Astrocyte (in vitro differentiated cells and primary cell): ENCODE data around the gene MAP3K21. TPM values are rescaled to one million over a fixed set of nuclear protein-coding genes. Genes with fewer than 3 reads are reported as not detected.

Source experiments
- DNase-seq: peaks from one replicate; pipeline ENCODE4 v3.0.0-alpha.2; 2010; ENCODE audit warnings: low read depth
- FAIRE-seq: peaks from 2 replicates; lab custom pipeline; 2011; peaks lifted over from hg19 to GRCh38; lab: Jason Lieb, UNC
- H2AFZ ChIP-seq: 2 replicates; pipeline ENCODE4 v1.6.0; 2012; ENCODE audit warnings: low read depth, low read length, inconsistent platforms
- H3K27ac ChIP-seq: 2 replicates; pipeline ENCODE4 v1.5.1; 2011; ENCODE audit warnings: low read depth, low read length, inconsistent platforms
- H3K27me3 ChIP-seq: 2 replicates; pipeline ENCODE4 v1.6.0; 2011; ENCODE audit warnings: low read length, inconsistent platforms; ENCODE audit not compliant: insufficient read depth
- H3K36me3 ChIP-seq: 2 replicates; pipeline ENCODE4 v1.5.1; 2011; ENCODE audit warnings: low read length, inconsistent platforms; ENCODE audit not compliant: insufficient read depth
- H3K4me1 ChIP-seq: 2 replicates; pipeline ENCODE4 v1.5.1; 2011; ENCODE audit warnings: low read length, inconsistent platforms; ENCODE audit not compliant: insufficient read depth
- H3K4me2 ChIP-seq: 2 replicates; pipeline ENCODE4 v1.6.0; 2012; ENCODE audit warnings: low read length, inconsistent platforms
- H3K4me3 ChIP-seq: 2 replicates; pipeline ENCODE4 v1.5.1; 2011; ENCODE audit warnings: low read depth, mild to moderate bottlenecking, low read length, inconsistent platforms; ENCODE audit not compliant: insufficient read depth
- H3K79me2 ChIP-seq: 2 replicates; pipeline ENCODE4 v1.6.0; 2012; ENCODE audit warnings: mild to moderate bottlenecking, low read length, inconsistent platforms; ENCODE audit not compliant: insufficient read depth
- H3K9ac ChIP-seq: 2 replicates; pipeline ENCODE4 v1.6.0; 2012; ENCODE audit warnings: mild to moderate bottlenecking, low read length, inconsistent platforms
- H3K9me3 ChIP-seq: 2 replicates; pipeline ENCODE4 v1.5.1; 2012; ENCODE audit warnings: low read depth, mild to moderate bottlenecking, low read length, inconsistent platforms; ENCODE audit not compliant: insufficient read depth
- H4K20me1 ChIP-seq: 2 replicates; pipeline ENCODE4 v1.6.0; 2012; ENCODE audit warnings: low read length, inconsistent platforms; ENCODE audit not compliant: insufficient read depth
- H3K27ac Mint-ChIP-seq: one replicate; pipeline ENCODE4 v1.8.0; 2021; ENCODE audit warnings: mild to moderate bottlenecking, mixed read lengths; ENCODE audit not compliant: unreplicated experiment
- H3K27me3 Mint-ChIP-seq: one replicate; pipeline ENCODE4 v1.8.0; 2021; ENCODE audit warnings: low read depth, mixed read lengths; ENCODE audit not compliant: unreplicated experiment
- H3K36me3 Mint-ChIP-seq: one replicate; pipeline ENCODE4 v1.8.0; 2021; ENCODE audit warnings: low read depth, mixed read lengths; ENCODE audit not compliant: unreplicated experiment
- H3K4me1 Mint-ChIP-seq: one replicate; pipeline ENCODE4 v1.8.0; 2021; ENCODE audit warnings: low read depth, mixed read lengths; ENCODE audit not compliant: unreplicated experiment
- H3K4me3 Mint-ChIP-seq: one replicate; pipeline ENCODE4 v1.8.0; 2021; ENCODE audit warnings: mild to moderate bottlenecking, moderate library complexity, mixed read lengths; ENCODE audit not compliant: unreplicated experiment
- H3K9me3 Mint-ChIP-seq: one replicate; pipeline ENCODE4 v1.8.0; 2021; ENCODE audit warnings: mild to moderate bottlenecking, mixed read lengths; ENCODE audit not compliant: unreplicated experiment
- CTCF ChIP-seq: IDR thresholded peaks from 2 replicates; pipeline ENCODE4 v1.5.1; 2011; ENCODE audit warnings: low read depth, mild to moderate bottlenecking, inconsistent platforms, low read length, moderate library complexity; ENCODE audit not compliant: insufficient read depth
- EZH2 ChIP-seq: IDR thresholded peaks from 2 replicates; pipeline ENCODE4 v1.6.1; 2012; ENCODE audit warnings: mild to moderate bottlenecking, low read length, inconsistent platforms; ENCODE audit not compliant: insufficient read depth
- total RNA-seq: library from RNA; stranded (reverse); gene quantifications from 2 replicates; pipeline ENCODE4 v1.2.1, GENCODE V29; 2021

MAP3K21 gene
- total RNA-seq, 1 donor from 2014 or later: 2.5 TPM

GRCh38 chr1:233389169-233389568 lies 61.6 kb downstream of the MAP3K21 start:
- Mint-ChIP-seq H3K4me1 (no peaks in the 10 kb centered on the region), H3K36me3 (no peaks in the 10 kb centered on the region), H3K9me3 (no peaks in the 10 kb centered on the region), H3K27me3 (no peaks in the 10 kb centered on the region), H3K4me3 (no peak overlapping the region), H3K27ac (no peak overlapping the region)
- Histone ChIP-seq H3K27me3 (no peaks in the 10 kb centered on the region), H3K4me2 (no peak overlapping the region), H2AFZ (no peak overlapping the region), H3K9ac (no peak overlapping the region), H3K9me3 (no peaks in the 10 kb centered on the region), H3K4me1 (no peaks in the 10 kb centered on the region), H4K20me1 (no peaks in the 10 kb centered on the region), H3K27ac (no peak overlapping the region), H3K79me2 (no peaks in the 10 kb centered on the region), H3K36me3 (no peaks in the 10 kb centered on the region), H3K4me3 (no peak overlapping the region)
- no peak for FAIRE-seq
- DNase-seq: no peak
- TF ChIP-seq EZH2: no peak
- TF ChIP-seq CTCF: no peak

- H3K27ac Mint-ChIP-seq: no peak overlapping the region
- H3K27me3 ChIP-seq: no peaks in the 10 kb centered on the region
- no peaks in the 10 kb centered on the region for H3K79me2 ChIP-seq
- H4K20me1 ChIP-seq: no peaks in the 10 kb centered on the region
- H3K4me3 Mint-ChIP-seq: no peak overlapping the region
- H3K36me3 ChIP-seq: no peaks in the 10 kb centered on the region
- no peak overlapping the region for H3K4me3 ChIP-seq
- no peak overlapping the region for H3K9ac ChIP-seq
- TF ChIP-seq EZH2 (no peak), CTCF (no peak)
- no peak overlapping the region for H3K27ac ChIP-seq
- H3K4me1 Mint-ChIP-seq: no peaks in the 10 kb centered on the region
- H3K9me3 ChIP-seq: no peaks in the 10 kb centered on the region
- H2AFZ ChIP-seq: no peak overlapping the region
- no peaks in the 10 kb centered on the region for H3K36me3 Mint-ChIP-seq
- no peaks in the 10 kb centered on the region for H3K9me3 Mint-ChIP-seq
- H3K4me2 ChIP-seq: no peak overlapping the region
- FAIRE-seq: no peak
- no peaks in the 10 kb centered on the region for H3K27me3 Mint-ChIP-seq
- DNase-seq: no peak
- no peaks in the 10 kb centered on the region for H3K4me1 ChIP-seq
Observed at GRCh38 chr1:233389893-233390292, 62.4 kb downstream of the MAP3K21 start.

GRCh38 chr1:233390842-233391737 lies 63.6 kb downstream of the MAP3K21 start:
- no peak for DNase-seq
- no peaks in the 10 kb centered on the region for H4K20me1 ChIP-seq
- H3K4me2 ChIP-seq: no peak overlapping the region
- H3K4me1 Mint-ChIP-seq: no peaks in the 10 kb centered on the region
- FAIRE-seq: no peak
- no peak overlapping the region for H3K4me3 Mint-ChIP-seq
- TF ChIP-seq EZH2 (no peak), CTCF (no peak)
- H3K27me3 Mint-ChIP-seq: no peaks in the 10 kb centered on the region
- no peak overlapping the region for H3K27ac ChIP-seq
- no peaks in the 10 kb centered on the region for H3K4me1 ChIP-seq
- no peaks in the 10 kb centered on the region for H3K9me3 ChIP-seq
- H2AFZ ChIP-seq: no peak overlapping the region
- no peak overlapping the region for H3K27ac Mint-ChIP-seq
- no peaks in the 10 kb centered on the region for H3K79me2 ChIP-seq
- H3K36me3 Mint-ChIP-seq: no peaks in the 10 kb centered on the region
- no peaks in the 10 kb centered on the region for H3K27me3 ChIP-seq
- H3K4me3 ChIP-seq: no peak overlapping the region
- H3K9me3 Mint-ChIP-seq: no peaks in the 10 kb centered on the region
- no peak overlapping the region for H3K9ac ChIP-seq
- no peaks in the 10 kb centered on the region for H3K36me3 ChIP-seq
